Measurements from ENCODE around the gene PCCA.

The PCCA gene

DNA sequence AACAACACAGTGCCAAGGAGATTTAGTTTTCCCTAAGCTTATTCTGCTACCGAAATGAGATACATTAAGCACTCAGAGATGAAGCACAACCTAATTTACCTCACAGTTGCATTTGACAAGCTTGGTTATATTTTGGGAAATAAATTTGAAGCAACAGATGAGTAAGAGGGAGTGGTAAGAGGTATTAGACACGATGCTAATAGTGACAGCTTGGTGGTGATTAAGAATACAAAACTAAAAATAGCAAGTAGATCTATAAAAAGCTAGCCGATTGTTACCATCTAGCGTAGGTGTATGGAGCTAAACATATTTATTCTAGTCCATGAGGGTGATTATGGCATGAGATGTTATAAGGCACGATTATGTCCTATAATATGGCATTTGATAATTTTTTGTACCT, 208.5 kb downstream of the PCCA start:
- H3K4ac ChIP-seq (ENCODE audit: low read depth in 1 of 2, low read length in 2 of 2), result no peak overlapping the region
- 87% methylated on average over 3 of the region's 5 CpGs for WGBS
- no peak overlapping the region for H4K91ac ChIP-seq (ENCODE audit: low read length)
- no peaks in the 10 kb centered on the region for H3K9me3 ChIP-seq (ENCODE audit: control insufficient read depth, low read length)
- DNase-seq, result no peak
- no peak overlapping the region for H2AFZ ChIP-seq (ENCODE audit: low read depth, low read length)
- no peak overlapping the region for H2BK5ac ChIP-seq (ENCODE audit: low read depth, low read length, poor library complexity, severe bottlenecking)
- H3K4me3 ChIP-seq (ENCODE audit: insufficient read depth in 1 of 2, low read depth in 1 of 2, low read length in 2 of 2), result no peak overlapping the region
- H3K18ac ChIP-seq (ENCODE audit: low read depth in 1 of 2, low read length in 2 of 2), result no peak overlapping the region
- no peak overlapping the region for H3K27ac ChIP-seq (ENCODE audit: low read length, poor library complexity, severe bottlenecking)
- H3K36me3 ChIP-seq (ENCODE audit: control insufficient read depth in 1 of 2, insufficient read depth in 2 of 2, low read depth in 1 of 2, low read length in 2 of 2), result peaks cover 0 to 6% of the 10 kb centered on the region in 2 experiments
- no peak overlapping the region for H3K23ac ChIP-seq (ENCODE audit: low read length in 2 of 2)
- no peak overlapping the region for H3K14ac ChIP-seq (ENCODE audit: low read length in 2 of 2)
- H3K4me1 ChIP-seq (ENCODE audit: control insufficient read depth, insufficient read depth, low read depth, low read length), result no peaks in the 10 kb centered on the region
- H3K4me2 ChIP-seq (ENCODE audit: low read length, poor library complexity, severe bottlenecking), result no peak overlapping the region
- no peak overlapping the region for H2AK5ac ChIP-seq (ENCODE audit: low read length, severe bottlenecking)
- H3K79me1 ChIP-seq (replicated peaks; ENCODE audit: low read length, poor library complexity, severe bottlenecking), result peaks cover 5% of the 10 kb centered on the region
- H2BK120ac ChIP-seq (ENCODE audit: low read depth, low read length), result no peak overlapping the region
- no peak overlapping the region for H4K8ac ChIP-seq (ENCODE audit: low read length)
- no peak overlapping the region for H2BK12ac ChIP-seq (ENCODE audit: low read length in 2 of 2)
- H3K27me3 ChIP-seq (ENCODE audit: control insufficient read depth in 1 of 2, insufficient read depth in 1 of 2, low read length in 2 of 2), result no peaks in the 10 kb centered on the region
- H2BK15ac ChIP-seq (ENCODE audit: low read depth, poor library complexity, severe bottlenecking), result no peak overlapping the region
- no peak overlapping the region for H3K9ac ChIP-seq (ENCODE audit: low read length)

DNA sequence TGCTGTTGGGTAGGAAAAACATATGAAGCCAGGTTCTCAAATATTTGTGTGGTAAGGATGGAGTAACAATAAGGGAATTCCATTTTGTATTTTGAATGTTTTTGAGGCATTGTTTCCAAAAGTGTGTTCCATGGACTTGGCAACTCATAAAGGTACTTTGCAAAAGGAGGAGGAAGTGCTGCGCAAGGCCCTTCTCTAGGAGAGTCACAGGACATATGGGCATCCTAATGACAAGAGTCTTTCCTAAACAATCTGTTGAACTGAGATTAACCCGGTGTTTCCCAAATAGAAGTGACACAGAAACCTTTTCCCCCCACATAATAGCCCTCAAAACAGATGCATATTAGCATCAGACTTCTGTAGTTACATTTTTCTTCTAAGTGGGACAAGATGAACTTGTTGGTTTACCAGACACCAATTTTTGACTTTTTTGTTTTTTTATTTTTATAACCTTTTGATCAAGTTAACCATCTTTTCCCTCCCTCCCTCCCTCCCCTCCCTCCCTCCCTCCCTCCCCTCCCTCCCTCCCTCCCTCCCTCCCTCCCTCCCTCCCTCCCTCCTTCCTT, 209.3 kb downstream of the PCCA start:
- Histone ChIP-seq H3K27me3 (ENCODE audit: control insufficient read depth in 1 of 2, insufficient read depth in 1 of 2, low read length in 2 of 2) (no peaks in the 10 kb centered on the region), H3K4me3 (ENCODE audit: insufficient read depth in 1 of 2, low read depth in 1 of 2, low read length in 2 of 2) (no peak overlapping the region), H2AFZ (ENCODE audit: low read depth, low read length) (no peak overlapping the region), H4K8ac (ENCODE audit: low read length) (no peak overlapping the region), H2BK5ac (ENCODE audit: low read depth, low read length, poor library complexity, severe bottlenecking) (no peak overlapping the region), H3K4me1 (ENCODE audit: control insufficient read depth, insufficient read depth, low read depth, low read length) (no peaks in the 10 kb centered on the region), H3K9me3 (ENCODE audit: control insufficient read depth, low read length) (no peaks in the 10 kb centered on the region), H3K4ac (ENCODE audit: low read depth in 1 of 2, low read length in 2 of 2) (no peak overlapping the region), H3K18ac (ENCODE audit: low read depth in 1 of 2, low read length in 2 of 2) (no peak overlapping the region), H4K91ac (ENCODE audit: low read length) (no peak overlapping the region), H2BK15ac (ENCODE audit: low read depth, poor library complexity, severe bottlenecking) (no peak overlapping the region), H3K4me2 (ENCODE audit: low read length, poor library complexity, severe bottlenecking) (no peak overlapping the region), H2AK5ac (ENCODE audit: low read length, severe bottlenecking) (no peak overlapping the region), H3K36me3 (ENCODE audit: control insufficient read depth in 1 of 2, insufficient read depth in 2 of 2, low read depth in 1 of 2, low read length in 2 of 2) (peaks cover 0 to 6% of the 10 kb centered on the region in 2 experiments), H3K14ac (ENCODE audit: low read length in 2 of 2) (no peak overlapping the region), H3K79me1 (replicated peaks; ENCODE audit: low read length, poor library complexity, severe bottlenecking) (peaks cover 5% of the 10 kb centered on the region), H3K27ac (ENCODE audit: low read length, poor library complexity, severe bottlenecking) (no peak overlapping the region), H3K23ac (ENCODE audit: low read length in 2 of 2) (no peak overlapping the region), H2BK120ac (ENCODE audit: low read depth, low read length) (no peak overlapping the region), H2BK12ac (ENCODE audit: low read length in 2 of 2) (no peak overlapping the region), H3K9ac (ENCODE audit: low read length) (no peak overlapping the region)
- WGBS, result 95% methylated on average over 2 of the region's 2 CpGs
- DNase-seq, result no peak

GRCh38 chr13:100298691-100299090, 209.8 kb downstream of the PCCA start:
- no peak for DNase-seq
- 100% methylated on average over 2 of the region's 2 CpGs for WGBS
- no peak overlapping the region for H2BK12ac ChIP-seq (ENCODE audit: low read length in 2 of 2)
- peaks cover 4% of the 10 kb centered on the region for H3K79me1 ChIP-seq (replicated peaks; ENCODE audit: low read length, poor library complexity, severe bottlenecking)
- peaks cover 0 to 6% of the 10 kb centered on the region in 2 experiments for H3K36me3 ChIP-seq (ENCODE audit: control insufficient read depth in 1 of 2, insufficient read depth in 2 of 2, low read depth in 1 of 2, low read length in 2 of 2)
- no peak overlapping the region for H3K27ac ChIP-seq (ENCODE audit: low read length, poor library complexity, severe bottlenecking)
- H4K91ac ChIP-seq (ENCODE audit: low read length), result no peak overlapping the region
- no peak overlapping the region for H4K8ac ChIP-seq (ENCODE audit: low read length)
- no peak overlapping the region for H2AK5ac ChIP-seq (ENCODE audit: low read length, severe bottlenecking)
- H3K23ac ChIP-seq (ENCODE audit: low read length in 2 of 2), result no peak overlapping the region
- H3K4me1 ChIP-seq (ENCODE audit: control insufficient read depth, insufficient read depth, low read depth, low read length), result no peaks in the 10 kb centered on the region
- H3K4me2 ChIP-seq (ENCODE audit: low read length, poor library complexity, severe bottlenecking), result no peak overlapping the region
- no peak overlapping the region for H2BK120ac ChIP-seq (ENCODE audit: low read depth, low read length)
- no peak overlapping the region for H3K4ac ChIP-seq (ENCODE audit: low read depth in 1 of 2, low read length in 2 of 2)
- no peaks in the 10 kb centered on the region for H3K27me3 ChIP-seq (ENCODE audit: control insufficient read depth in 1 of 2, insufficient read depth in 1 of 2, low read length in 2 of 2)
- no peak overlapping the region for H3K18ac ChIP-seq (ENCODE audit: low read depth in 1 of 2, low read length in 2 of 2)
- H3K4me3 ChIP-seq (ENCODE audit: insufficient read depth in 1 of 2, low read depth in 1 of 2, low read length in 2 of 2), result no peak overlapping the region
- H3K14ac ChIP-seq (ENCODE audit: low read length in 2 of 2), result no peak overlapping the region
- no peak overlapping the region for H2BK15ac ChIP-seq (ENCODE audit: low read depth, poor library complexity, severe bottlenecking)
- H3K9ac ChIP-seq (ENCODE audit: low read length), result no peak overlapping the region
- no peaks in the 10 kb centered on the region for H3K9me3 ChIP-seq (ENCODE audit: control insufficient read depth, low read length)
- no peak overlapping the region for H2BK5ac ChIP-seq (ENCODE audit: low read depth, low read length, poor library complexity, severe bottlenecking)
- H2AFZ ChIP-seq (ENCODE audit: low read depth, low read length), result no peak overlapping the region

DNA sequence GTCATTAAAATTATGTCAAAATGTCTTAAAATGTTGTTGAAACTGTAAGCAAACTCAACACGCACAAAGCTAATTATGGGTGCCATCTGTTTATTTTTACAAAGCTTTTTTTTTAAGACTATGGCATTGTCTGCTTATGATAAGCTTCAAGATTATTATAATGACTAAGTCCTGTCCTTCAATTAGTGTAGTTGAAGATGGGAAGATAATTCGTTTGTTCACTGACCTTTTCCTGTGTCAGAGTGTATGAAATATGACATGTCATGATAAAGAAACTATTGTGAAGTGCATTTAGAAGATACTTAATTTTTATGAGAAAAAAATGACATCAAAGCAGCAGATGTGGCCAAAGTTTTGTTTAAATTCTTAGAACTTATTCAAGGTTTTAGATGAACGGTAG, 211.3 kb downstream of the PCCA start:
- H2BK15ac ChIP-seq (ENCODE audit: low read depth, poor library complexity, severe bottlenecking), result no peak overlapping the region
- H3K4me2 ChIP-seq (ENCODE audit: low read length, poor library complexity, severe bottlenecking), result no peak overlapping the region
- H4K91ac ChIP-seq (ENCODE audit: low read length), result no peak overlapping the region
- no peak overlapping the region for H2BK120ac ChIP-seq (ENCODE audit: low read depth, low read length)
- H2AK5ac ChIP-seq (ENCODE audit: low read length, severe bottlenecking), result no peak overlapping the region
- H3K18ac ChIP-seq (ENCODE audit: low read depth in 1 of 2, low read length in 2 of 2), result no peak overlapping the region
- H3K4ac ChIP-seq (ENCODE audit: low read depth in 1 of 2, low read length in 2 of 2), result no peak overlapping the region
- H3K9ac ChIP-seq (ENCODE audit: low read length), result no peak overlapping the region
- no peaks in the 10 kb centered on the region for H3K9me3 ChIP-seq (ENCODE audit: control insufficient read depth, low read length)
- peaks cover 2% of the 10 kb centered on the region for H3K4me1 ChIP-seq (ENCODE audit: control insufficient read depth, insufficient read depth, low read depth, low read length)
- no peak overlapping the region for H3K23ac ChIP-seq (ENCODE audit: low read length in 2 of 2)
- no peak overlapping the region for H2AFZ ChIP-seq (ENCODE audit: low read depth, low read length)
- H3K36me3 ChIP-seq (ENCODE audit: control insufficient read depth in 1 of 2, insufficient read depth in 2 of 2, low read depth in 1 of 2, low read length in 2 of 2), result peaks cover 4 to 6% of the 10 kb centered on the region in 2 experiments
- no peak overlapping the region for H4K8ac ChIP-seq (ENCODE audit: low read length)
- H3K27me3 ChIP-seq (ENCODE audit: control insufficient read depth in 1 of 2, insufficient read depth in 1 of 2, low read length in 2 of 2), result no peaks in the 10 kb centered on the region
- H3K79me1 ChIP-seq (replicated peaks; ENCODE audit: low read length, poor library complexity, severe bottlenecking), result peaks cover 7% of the 10 kb centered on the region
- no peak overlapping the region for H2BK12ac ChIP-seq (ENCODE audit: low read length in 2 of 2)
- no peak overlapping the region for H2BK5ac ChIP-seq (ENCODE audit: low read depth, low read length, poor library complexity, severe bottlenecking)
- H3K4me3 ChIP-seq (ENCODE audit: insufficient read depth in 1 of 2, low read depth in 1 of 2, low read length in 2 of 2), result no peak overlapping the region
- 80% methylated on average over 2 of the region's 3 CpGs for WGBS
- H3K27ac ChIP-seq (ENCODE audit: low read length, poor library complexity, severe bottlenecking), result no peak overlapping the region
- H3K14ac ChIP-seq (ENCODE audit: low read length in 2 of 2), result no peak overlapping the region
- DNase-seq, result no peak

All from mesenchymal stem cell (in vitro differentiated cells and primary cell).